Activated CD4-positive, alpha-beta T cell treated with anti-CD3 and anti-CD28 coated beads for 4 hours (primary cell): ENCODE results near the gene PRKCE.
"Not testable (repeated sequence)": the region's sequence is repeated elsewhere in the genome, so short reads cannot be mapped to it uniquely, and the experiment has no call there.

Experiments used
- DNase-seq, 2 donors: peaks; one replicate each; pipeline ENCODE4 v3.0.0-alpha.2; 2020

PRKCE gene

GRCh38 chr2:45896311-45896710, 244.8 kb downstream of the PRKCE start:
- no peak for DNase-seq

GRCh38 chr2:45897842-45898241, 246.4 kb downstream of the PRKCE start:
- no peak for DNase-seq

- no peak for DNase-seq
Measured at GRCh38 chr2:45898819-45899218, 247.3 kb downstream of the PRKCE start.

- no peak for DNase-seq
Measured at GRCh38 chr2:45899926-45900325, 248.5 kb downstream of the PRKCE start.

DNA sequence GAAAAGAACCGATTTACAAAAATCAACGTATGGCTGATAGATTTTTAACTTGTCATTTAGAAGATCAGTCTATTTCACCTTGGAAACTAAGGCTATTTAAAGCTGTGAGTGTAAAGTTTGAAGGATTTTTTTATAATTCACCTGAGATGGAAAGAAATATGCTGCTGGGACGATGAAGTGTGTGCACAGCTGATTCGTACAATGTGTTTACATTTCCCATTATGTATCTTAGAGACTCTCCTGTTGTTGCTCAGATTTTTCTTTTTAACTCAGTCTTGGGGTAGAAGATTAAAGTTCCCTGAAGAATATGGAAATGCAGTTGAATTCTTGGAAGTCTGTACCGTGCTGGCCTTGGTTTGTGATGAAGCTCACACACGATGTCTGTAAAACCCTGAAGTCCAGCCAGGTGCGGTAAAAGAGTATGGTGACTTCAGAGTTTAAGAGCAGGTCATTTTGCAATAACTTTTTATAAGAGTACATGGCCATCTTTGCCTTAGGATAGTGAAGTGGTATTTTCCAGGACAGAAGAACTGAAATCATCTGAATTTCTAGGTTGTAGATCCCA, 250.1 kb downstream of the PRKCE start:
- DNase-seq = no peak

DNA sequence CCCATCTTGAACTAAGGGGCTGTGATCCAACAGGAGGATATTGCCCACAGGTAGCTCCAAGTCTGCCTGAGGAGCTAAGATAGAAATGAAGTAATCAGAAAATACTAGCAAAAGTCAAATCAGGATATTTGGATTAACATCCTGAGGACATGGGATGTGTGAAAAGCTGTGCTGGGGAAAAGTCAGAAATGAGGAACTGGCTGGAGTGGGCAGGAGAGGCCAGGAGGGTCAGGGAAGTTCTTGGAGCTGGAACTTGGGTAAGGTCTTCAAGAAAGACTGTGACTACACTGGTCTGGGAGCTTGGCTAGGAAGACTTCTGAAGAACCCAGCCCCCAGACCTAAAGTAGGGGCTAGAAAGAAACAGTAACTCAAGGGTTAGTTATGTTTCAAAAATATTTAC, 250.9 kb downstream of the PRKCE start:
- DNase-seq = no peak

DNA sequence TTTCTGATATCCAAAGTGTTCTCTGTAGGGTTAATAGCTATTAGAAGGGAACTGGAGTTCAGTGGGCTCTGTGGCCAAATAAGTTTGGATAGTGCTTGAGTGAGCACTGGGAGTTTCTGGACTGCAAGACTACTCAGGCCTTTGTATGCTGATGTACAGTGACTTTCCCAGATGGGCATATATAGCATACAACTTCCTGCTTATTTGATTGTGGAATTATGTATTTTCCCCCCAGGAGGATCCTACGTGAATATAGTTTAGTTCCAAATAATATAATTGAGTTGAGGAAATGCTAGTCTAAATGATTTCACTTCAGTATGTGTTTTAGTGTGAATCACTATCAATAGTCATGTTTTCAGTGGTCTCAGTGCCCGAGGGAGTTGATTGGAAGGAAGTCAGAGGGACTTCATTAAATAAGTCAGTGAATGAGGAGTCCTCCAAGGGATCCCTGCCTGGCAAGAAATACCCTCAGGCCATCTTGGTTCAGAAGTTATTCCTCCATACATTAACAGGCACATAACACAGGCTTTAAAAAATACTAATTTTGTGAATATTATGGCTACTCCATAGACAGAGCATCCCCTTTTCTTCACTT, 251.4 kb downstream of the PRKCE start:
- no peak for DNase-seq

DNA sequence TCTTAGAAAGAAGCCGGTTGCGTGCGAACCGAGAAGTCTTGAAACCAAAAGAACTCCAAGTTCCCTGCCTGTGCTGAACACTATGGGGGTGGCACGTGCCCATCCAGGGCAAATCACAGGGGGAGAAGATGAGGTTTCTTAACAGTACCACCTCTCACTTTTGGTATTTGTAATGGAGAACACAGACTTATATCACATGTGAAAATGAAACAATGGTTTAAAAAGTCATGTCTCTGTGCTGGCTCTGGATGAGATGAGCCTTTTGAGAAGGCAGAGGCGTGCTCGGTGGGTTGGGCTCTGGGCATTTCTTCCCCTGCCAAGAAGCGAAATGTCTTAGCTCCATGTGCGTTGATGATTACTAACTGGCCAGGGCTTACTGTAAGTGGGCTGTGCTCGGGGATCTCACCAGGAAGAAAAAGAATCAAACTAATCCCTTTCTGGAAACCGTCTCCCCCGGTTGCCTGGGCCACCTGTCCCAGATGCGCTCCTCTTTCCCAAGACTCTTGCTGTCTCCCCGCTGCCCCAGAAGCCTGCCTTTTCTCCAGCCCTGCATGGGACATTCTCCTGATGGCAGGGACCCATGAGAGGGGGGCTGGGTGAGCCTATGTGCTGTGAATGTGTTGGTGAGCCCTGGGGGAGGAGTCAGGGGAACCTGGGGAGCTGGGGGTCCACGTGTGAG, 252.9 kb downstream of the PRKCE start:
- no peak for DNase-seq

DNA sequence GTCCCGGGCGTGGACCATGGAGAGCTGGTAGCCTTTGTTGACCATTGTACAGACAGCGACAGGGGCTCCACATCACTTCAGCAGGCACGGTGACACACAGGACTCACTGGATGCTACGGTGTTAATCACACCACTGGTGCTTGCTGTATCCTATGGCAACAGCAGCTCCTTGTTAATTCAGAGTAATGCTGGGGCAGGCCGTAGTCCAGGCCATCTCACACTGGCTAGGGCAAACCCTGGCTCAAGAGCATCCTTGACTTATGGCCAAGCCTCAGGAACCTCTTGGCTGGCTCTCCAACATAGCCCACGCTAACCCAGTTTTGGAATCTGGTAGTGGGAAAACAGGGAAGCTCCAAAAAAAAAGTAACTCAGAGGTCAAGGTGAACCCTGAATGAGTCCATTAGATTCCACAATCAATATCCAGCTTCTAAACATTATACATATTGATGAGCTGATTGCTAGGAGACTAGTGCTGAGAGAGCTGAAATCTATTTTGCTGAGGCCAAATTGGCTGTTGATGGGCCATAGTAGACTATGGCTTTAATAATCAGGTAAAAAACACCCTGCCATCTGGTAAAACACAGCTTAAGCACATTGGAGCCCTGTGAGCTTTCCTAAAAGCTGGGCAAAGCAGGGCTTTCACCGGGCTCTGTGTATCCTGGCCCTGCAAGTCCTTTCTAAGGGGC, 253.6 kb downstream of the PRKCE start:
- no peak for DNase-seq

GRCh38 chr2:45905632-45905958, 254.1 kb downstream of the PRKCE start:
- no peak for DNase-seq

DNA sequence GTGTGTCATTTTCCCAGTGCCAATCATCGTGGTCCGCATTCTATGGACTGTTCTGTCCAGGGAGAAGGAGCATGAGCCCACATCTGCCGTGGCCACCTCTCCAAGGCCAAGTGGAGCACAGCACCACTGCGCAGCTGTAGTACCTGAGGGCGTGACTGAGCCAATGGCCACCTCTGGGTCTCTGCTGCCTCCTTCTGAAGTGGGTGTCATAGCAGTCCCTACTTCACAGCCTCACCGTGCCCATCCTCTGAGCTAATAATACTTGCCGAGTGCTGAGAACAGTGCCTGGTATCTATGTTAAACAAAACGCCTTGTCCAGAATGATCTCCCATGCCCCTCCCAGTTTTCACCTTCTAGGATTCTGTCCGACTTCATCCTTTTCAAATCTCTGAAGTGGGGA, 256.1 kb downstream of the PRKCE start:
- DNase-seq = no peak

DNA sequence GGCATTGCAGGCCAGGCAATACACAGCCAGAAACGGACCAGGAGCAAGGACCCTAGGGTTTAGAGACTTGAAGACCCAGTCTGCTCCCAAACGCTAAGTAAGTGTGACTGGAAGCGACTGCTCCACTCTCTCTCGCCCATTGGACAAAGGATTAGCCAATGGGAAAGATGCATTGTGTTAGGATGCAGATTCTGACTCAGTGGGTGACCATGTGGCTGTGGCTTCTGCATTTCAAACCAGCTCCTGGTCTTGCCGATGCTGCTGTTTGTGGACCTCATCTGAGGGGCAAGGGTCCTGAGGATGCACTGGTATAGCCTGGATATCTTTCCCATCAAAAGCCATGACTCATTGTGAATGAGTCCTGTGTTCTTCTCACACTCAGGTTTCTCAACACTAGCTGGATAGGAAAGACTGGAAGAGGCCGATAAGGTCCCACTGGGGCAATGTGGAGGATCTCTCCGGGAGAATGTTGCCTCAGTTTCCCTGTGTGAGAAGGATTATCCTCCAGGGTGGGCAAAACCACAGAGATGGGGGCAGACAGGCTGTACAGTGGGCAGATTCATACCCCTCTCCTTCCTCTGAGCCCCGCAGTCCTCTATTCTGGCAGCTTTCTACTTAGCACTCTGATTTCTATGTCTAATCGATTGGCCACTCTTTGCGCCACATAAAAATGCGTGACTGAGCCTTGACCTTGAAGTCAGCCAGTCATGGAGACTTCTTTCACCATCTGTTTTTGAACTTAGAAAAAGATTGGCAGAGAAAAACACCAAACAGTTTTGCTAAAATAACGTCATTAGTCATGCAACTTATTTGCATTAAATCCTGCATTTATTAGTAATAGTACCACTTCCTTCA, 257.1 kb downstream of the PRKCE start:
- DNase-seq = no peak

GRCh38 chr2:45909171-45909565, 257.7 kb downstream of the PRKCE start:
- no peak for DNase-seq

GRCh38 chr2:45909677-45910191, 258.3 kb downstream of the PRKCE start:
- DNase-seq = no peak

DNA sequence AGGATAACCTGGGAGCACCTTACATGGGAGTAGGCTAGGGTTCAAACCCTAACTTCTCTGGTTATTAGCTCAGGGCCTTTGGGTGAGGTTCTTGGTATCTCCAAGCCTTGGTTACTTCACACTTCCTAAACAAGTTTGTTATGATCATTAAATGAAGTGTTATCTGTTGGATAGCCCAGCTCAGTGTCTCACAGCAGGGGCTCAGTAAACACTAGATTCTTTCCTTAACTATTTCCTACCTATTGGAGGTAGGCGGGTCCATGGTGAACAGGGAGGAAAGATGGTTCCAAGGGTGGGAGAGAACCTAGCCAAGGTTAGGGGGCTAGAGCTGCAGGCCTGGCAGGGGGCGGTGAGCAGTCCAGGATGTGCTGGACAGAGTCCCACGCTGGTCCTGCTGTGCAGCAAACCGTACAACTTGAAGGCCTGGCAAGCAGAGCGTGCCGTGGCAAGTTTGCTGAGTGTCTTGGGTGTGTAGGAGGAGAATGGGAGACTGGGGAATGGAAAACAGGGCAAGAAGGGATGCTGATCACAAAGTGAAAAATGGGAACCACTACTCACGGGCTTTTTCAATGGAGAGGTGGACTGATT, 259.1 kb downstream of the PRKCE start:
- no peak for DNase-seq

GRCh38 chr2:45911538-45911937, 260.1 kb downstream of the PRKCE start:
- DNase-seq = no peak

- no peak for DNase-seq
Measured at GRCh38 chr2:45912109-45912508, 260.6 kb downstream of the PRKCE start.

DNA sequence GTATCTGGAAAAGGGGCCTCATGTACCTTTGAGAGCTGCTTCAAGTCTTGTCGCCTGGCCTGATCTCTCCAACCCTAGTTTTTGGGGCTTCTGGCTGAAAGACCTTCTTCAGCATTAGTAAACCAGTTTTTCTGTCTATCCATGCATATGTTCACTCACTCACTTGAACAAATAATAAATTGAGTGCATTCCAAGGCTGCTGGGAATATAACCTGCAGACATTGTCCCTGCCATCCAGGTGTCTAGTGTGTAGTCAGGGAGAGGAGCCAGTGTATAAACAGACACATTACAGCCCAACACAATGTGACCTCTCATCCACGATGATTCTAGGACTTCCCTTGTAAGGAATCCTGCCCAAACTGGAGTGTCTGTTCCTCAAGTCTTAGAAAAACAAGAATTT, 262.1 kb downstream of the PRKCE start:
- DNase-seq = no peak

- no peak for DNase-seq
Measured at GRCh38 chr2:45915523-45915922, 264.0 kb downstream of the PRKCE start.

DNA sequence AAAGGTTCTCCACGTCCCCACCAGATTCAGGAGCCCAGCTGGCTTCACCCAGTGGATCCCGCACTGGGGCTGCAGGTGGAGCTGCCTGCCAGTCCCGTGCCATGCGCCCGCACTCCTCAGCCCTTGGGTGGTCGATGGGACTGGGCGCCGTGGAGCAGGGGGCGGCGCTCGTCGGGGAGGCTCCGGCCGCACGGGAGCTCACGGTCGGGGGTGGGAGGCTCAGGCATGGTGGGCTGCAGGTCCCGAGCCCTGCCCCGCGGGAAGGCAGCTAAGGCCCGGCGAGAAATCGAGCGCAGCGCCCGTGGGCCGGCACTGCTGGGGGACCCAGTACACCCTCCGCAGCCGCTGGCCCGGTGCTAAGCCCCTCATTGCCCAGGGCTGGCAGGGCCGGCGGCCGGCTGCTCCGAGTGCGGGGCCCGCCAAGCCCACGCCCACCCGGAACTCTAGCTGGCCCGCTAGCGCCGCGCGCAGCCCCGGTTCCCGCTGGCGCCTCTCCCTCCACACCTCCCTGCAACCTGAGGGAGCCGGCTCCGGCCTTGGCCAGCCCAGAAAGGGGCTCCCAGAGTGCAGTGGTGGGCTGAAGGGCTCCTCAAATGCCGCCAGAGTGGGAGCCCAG, 266.2 kb downstream of the PRKCE start:
- DNase-seq = not testable (repeated sequence)

GRCh38 chr2:45918463-45919159, 267.1 kb downstream of the PRKCE start:
- no peak for DNase-seq
